HEK293 (cell line): ENCODE measurements around the gene CAVIN3.
A peak's percentile ranks its signal among the peaks of the same experiment; 100 is the strongest.

Source experiments
- CTCF ChIA-PET: fragments of 350-600 bp; formaldehyde crosslinking; extraction: SDS; loops from one replicate; lab custom pipeline; 2021; ENCODE audit warnings: antibody characterized with exemption; lab: Yijun Ruan, JAX
- POLR2A ChIA-PET: fragments of 300-600 bp; formaldehyde crosslinking; extraction: SDS; loops from one replicate; lab custom pipeline; 2020; ENCODE audit warnings: antibody characterized with exemption, inconsistent platforms; lab: Yijun Ruan, JAX
- H3K27ac ChIP-seq: fragments of 200-500 bp; sonication (Bioruptor generic); 2 replicates; pipeline ENCODE4 v1.5.1; 2014; ENCODE audit warnings: low read depth, low read length, control low read depth, inconsistent platforms; ENCODE audit errors: extremely low read depth
- H3K36me3 ChIP-seq, 2 experiments: fragments of 200-500 bp in 1 of 2; sonication (Bioruptor generic) in 1 of 2; 1 replicate in 1 of 2; 2 replicates in 1 of 2; pipeline ENCODE4 v1.5.1; 2014 to 2017; ENCODE audit warnings: inconsistent platforms in 2 of 2, low read length in 2 of 2; ENCODE audit not compliant: control insufficient read depth in 2 of 2, insufficient read depth in 1 of 2
- H3K4me1 ChIP-seq: fragments of 200-500 bp; sonication (Bioruptor generic); 2 replicates; pipeline ENCODE4 v1.5.1; 2014; ENCODE audit warnings: mild to moderate bottlenecking, low read length, inconsistent platforms; ENCODE audit not compliant: control insufficient read depth, insufficient read depth
- H3K4me3 ChIP-seq: 2 replicates; pipeline ENCODE4 v1.5.1; 2011; ENCODE audit warnings: low read depth, mild to moderate bottlenecking, control low read depth, low read length, moderate library complexity
- H3K9me3 ChIP-seq: fragments of 200-500 bp; sonication (Bioruptor generic); 2 replicates; pipeline ENCODE4 v1.5.1; 2014; ENCODE audit warnings: low read depth, low read length, inconsistent platforms; ENCODE audit not compliant: control insufficient read depth, insufficient read depth
- HOXD13 ChIP-seq: sonication (generic); formaldehyde crosslinking; IDR thresholded peaks from 2 replicates; pipeline ENCODE4 v1.8.0; 2022; ENCODE audit warnings: missing genetic modification reagents, borderline replicate concordance
- MEIS1 ChIP-seq: sonication (generic); formaldehyde crosslinking; IDR thresholded peaks from 2 replicates; pipeline ENCODE4 v1.8.1; 2022; ENCODE audit warnings: missing genetic modification reagents, mild to moderate bottlenecking, borderline replicate concordance
- SP2 ChIP-seq: fragments of 450-650 bp; formaldehyde crosslinking; IDR thresholded peaks from 2 replicates; pipeline ENCODE4 v1.5.1; 2016; ENCODE audit warnings: missing biosample characterization, missing genetic modification characterization
- ZBTB8A ChIP-seq: fragments of 450-650 bp; formaldehyde crosslinking; IDR thresholded peaks from 2 replicates; pipeline ENCODE4 v1.5.1; 2016; ENCODE audit warnings: missing biosample characterization, missing genetic modification characterization
- ZNF140 ChIP-seq: fragments of 450-650 bp; formaldehyde crosslinking; IDR thresholded peaks from 2 replicates; pipeline ENCODE4 v1.5.1; 2016; ENCODE audit warnings: missing biosample characterization, missing genetic modification characterization
- ZNF146 ChIP-seq: fragments of 450-650 bp; formaldehyde crosslinking; IDR thresholded peaks from 2 replicates; pipeline ENCODE4 v1.5.1; 2016; ENCODE audit warnings: missing biosample characterization, missing genetic modification characterization
- ZNF175 ChIP-seq: fragments of 450-650 bp; formaldehyde crosslinking; IDR thresholded peaks from 2 replicates; pipeline ENCODE4 v1.5.1; 2016; ENCODE audit warnings: missing biosample characterization, missing genetic modification characterization
- ZNF521 ChIP-seq: fragments of 450-650 bp; formaldehyde crosslinking; IDR thresholded peaks from 2 replicates; pipeline ENCODE4 v1.5.1; 2017; ENCODE audit warnings: missing biosample characterization, mild to moderate bottlenecking, missing genetic modification characterization
- ZNF596 ChIP-seq: fragments of 450-650 bp; IDR thresholded peaks from 2 replicates; pipeline ENCODE4 v1.5.0; 2018; ENCODE audit warnings: missing biosample characterization, mild to moderate bottlenecking, missing genetic modification characterization, moderate library complexity
- ZNF768 ChIP-seq: fragments of 450-650 bp; formaldehyde crosslinking; IDR thresholded peaks from 2 replicates; pipeline ENCODE4 v1.5.1; 2018; ENCODE audit warnings: missing biosample characterization, mild to moderate bottlenecking, missing genetic modification characterization
- ZNF785 ChIP-seq: fragments of 450-650 bp; formaldehyde crosslinking; IDR thresholded peaks from 2 replicates; pipeline ENCODE4 v1.5.1; 2016; ENCODE audit warnings: missing biosample characterization, missing genetic modification characterization
- ZSCAN30 ChIP-seq: fragments of 450-650 bp; IDR thresholded peaks from 2 replicates; pipeline ENCODE4 v1.5.1; 2018; ENCODE audit warnings: missing biosample characterization, mild to moderate bottlenecking, missing genetic modification characterization, moderate library complexity
- TF ChIP-seq, protein P1 (sequence below): fragments of 450-650 bp; formaldehyde crosslinking; IDR thresholded peaks from 2 replicates; pipeline ENCODE4 v1.5.1; 2016; ENCODE audit warnings: missing biosample characterization, missing genetic modification characterization
- TF ChIP-seq, protein P2 (sequence below): fragments of 450-650 bp; formaldehyde crosslinking; IDR thresholded peaks from 2 replicates; pipeline ENCODE4 v1.5.1; 2017; ENCODE audit warnings: missing biosample characterization, missing genetic modification characterization
- TF ChIP-seq, protein P3 (sequence below): fragments of 450-650 bp; formaldehyde crosslinking; IDR thresholded peaks from 2 replicates; pipeline ENCODE4 v1.5.1; 2016; ENCODE audit warnings: missing biosample characterization, missing genetic modification characterization

The CAVIN3 gene

DNA sequence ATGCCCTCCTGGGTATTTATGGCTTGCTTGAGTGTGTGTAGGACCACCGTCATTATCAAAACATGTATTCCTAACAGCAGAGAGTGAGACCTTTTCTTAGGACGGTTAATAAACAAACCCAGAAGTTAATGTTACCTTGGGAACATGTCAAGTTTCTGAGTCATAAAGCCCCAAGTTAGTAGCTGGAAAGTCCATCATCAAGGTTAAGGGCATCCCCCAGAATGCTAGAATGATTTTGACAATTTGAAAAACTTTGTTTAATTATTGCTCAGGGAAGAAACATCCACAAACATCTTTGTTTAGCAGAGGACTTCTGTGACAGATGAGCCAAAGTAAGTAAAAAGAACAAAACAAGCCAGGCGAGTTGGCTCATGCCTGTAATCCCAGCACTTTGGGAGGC lies 20.0 kb downstream of the CAVIN3 start (continued):
- no peak for TF ChIP-seq ZSCAN30 (tag by site-specific recombination)
- TF ChIP-seq ZNF596 (tag by site-specific recombination): no peak
- TF ChIP-seq HOXD13 (CRISPR knock-in tag): no peak
- TF ChIP-seq ZNF146 (tag by site-specific recombination): no peak

DNA sequence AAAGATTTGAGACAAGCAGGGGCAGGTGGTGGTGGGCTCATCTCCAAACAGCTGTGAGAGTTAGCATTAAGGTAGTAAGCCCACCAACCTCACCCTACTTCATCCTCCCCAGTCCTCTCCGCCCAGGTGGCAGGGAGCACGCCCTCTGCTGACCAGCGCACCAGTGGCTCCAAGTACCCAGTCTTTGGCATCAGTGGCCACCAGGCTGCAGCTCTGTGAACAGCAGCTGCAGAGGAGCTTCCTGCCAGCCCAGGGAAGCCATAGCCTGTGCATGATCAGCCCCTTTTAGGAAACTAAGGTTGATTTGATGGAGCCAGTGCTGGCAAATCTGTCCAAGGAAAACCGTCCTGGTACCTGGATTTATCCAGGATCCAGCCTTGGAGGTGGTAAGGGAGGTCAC lies 21.7 kb downstream of the CAVIN3 start:
- no peaks in the 10 kb centered on the region for H3K36me3 ChIP-seq
- POLR2A ChIA-PET: no interaction called here
- TF ChIP-seq, protein P1, sequence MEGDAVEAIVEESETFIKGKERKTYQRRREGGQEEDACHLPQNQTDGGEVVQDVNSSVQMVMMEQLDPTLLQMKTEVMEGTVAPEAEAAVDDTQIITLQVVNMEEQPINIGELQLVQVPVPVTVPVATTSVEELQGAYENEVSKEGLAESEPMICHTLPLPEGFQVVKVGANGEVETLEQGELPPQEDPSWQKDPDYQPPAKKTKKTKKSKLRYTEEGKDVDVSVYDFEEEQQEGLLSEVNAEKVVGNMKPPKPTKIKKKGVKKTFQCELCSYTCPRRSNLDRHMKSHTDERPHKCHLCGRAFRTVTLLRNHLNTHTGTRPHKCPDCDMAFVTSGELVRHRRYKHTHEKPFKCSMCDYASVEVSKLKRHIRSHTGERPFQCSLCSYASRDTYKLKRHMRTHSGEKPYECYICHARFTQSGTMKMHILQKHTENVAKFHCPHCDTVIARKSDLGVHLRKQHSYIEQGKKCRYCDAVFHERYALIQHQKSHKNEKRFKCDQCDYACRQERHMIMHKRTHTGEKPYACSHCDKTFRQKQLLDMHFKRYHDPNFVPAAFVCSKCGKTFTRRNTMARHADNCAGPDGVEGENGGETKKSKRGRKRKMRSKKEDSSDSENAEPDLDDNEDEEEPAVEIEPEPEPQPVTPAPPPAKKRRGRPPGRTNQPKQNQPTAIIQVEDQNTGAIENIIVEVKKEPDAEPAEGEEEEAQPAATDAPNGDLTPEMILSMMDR (tag by site-specific recombination): peak; percentile 48
- no peak for TF ChIP-seq ZNF175
- no peak overlapping the region for H3K4me3 ChIP-seq
- no peak overlapping the region for H3K27ac ChIP-seq
- H3K4me1 ChIP-seq: no peaks in the 10 kb centered on the region
- CTCF ChIA-PET: interaction anchor here (0.6 to 3.3 kb wide), 23 partner anchors 8 to 81 kb away, joined by 3 to 17 read pairs (median 5); partner anchors contain the start of gene CNGA4
- H3K9me3 ChIP-seq: no peaks in the 10 kb centered on the region

DNA sequence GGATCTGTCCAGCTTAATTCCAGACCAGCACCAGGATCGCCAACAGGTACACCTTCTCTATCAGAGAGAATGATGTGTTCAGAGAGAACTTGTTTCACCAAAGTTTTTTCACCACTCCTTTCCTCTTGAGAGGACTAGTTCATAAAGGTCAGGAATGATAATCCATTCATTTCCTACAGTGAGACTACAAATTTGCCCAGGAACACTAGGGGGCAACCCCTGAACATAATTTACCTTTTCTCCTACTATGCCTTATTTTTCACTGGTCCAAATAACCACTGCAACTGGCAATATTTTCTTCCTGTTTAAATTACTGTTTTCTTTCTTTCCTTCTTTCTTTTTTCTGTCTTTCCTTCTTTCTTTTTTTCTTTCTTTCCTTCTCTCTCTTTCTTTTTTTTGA lies 22.5 kb downstream of the CAVIN3 start:
- no peaks in the 10 kb centered on the region for H3K9me3 ChIP-seq
- H3K36me3 ChIP-seq: no peaks in the 10 kb centered on the region
- POLR2A ChIA-PET: no interaction called here
- H3K27ac ChIP-seq: no peak overlapping the region
- no peaks in the 10 kb centered on the region for H3K4me1 ChIP-seq
- H3K4me3 ChIP-seq: no peak overlapping the region
- TF ChIP-seq SP2: no peak
- no peak for TF ChIP-seq ZNF768
- TF ChIP-seq MEIS1 (CRISPR knock-in tag): no peak
- TF ChIP-seq, all 188 proteins: peak for 0
- CTCF ChIA-PET: interaction anchor here (0.7 to 3.3 kb wide), 18 partner anchors 9 to 81 kb away, joined by 3 to 17 read pairs (median 5); partner anchors contain the start of genes CCKBR and CNGA4

DNA sequence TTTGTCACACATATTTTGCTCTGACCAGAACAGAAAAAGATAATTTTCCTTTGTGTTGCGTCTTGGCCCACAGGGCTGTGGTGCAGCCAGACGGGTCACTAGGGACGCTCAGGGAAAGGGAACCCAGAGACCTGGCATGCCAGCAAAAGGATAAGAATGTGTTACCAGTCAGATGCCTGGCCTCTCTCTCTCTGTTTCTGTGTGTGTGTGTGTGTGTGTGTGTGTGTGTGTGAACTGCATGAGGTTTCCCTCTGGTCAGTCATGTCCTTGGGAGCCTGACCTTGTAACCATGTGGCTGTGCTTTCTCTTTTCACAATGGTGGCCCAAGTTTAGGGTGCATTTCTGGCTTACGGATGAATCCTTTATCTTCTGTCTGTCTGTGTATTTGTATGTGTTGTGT lies 35.3 kb downstream of the CAVIN3 start:
- Histone ChIP-seq H3K4me1 (no peaks in the 10 kb centered on the region), H3K9me3 (no peaks in the 10 kb centered on the region), H3K27ac (no peak overlapping the region), H3K36me3 (no peaks in the 10 kb centered on the region), H3K4me3 (no peak overlapping the region)
- ChIA-PET CTCF (interaction anchor here (0.6 to 1.3 kb wide), 4 partner anchors 26 to 258 kb away, joined by 3 read pairs; no protein-coding TSS in a partner anchor), POLR2A (no interaction called here)
- TF ChIP-seq, protein P2, sequence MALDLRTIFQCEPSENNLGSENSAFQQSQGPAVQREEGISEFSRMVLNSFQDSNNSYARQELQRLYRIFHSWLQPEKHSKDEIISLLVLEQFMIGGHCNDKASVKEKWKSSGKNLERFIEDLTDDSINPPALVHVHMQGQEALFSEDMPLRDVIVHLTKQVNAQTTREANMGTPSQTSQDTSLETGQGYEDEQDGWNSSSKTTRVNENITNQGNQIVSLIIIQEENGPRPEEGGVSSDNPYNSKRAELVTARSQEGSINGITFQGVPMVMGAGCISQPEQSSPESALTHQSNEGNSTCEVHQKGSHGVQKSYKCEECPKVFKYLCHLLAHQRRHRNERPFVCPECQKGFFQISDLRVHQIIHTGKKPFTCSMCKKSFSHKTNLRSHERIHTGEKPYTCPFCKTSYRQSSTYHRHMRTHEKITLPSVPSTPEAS (tag by site-specific recombination): 0 out of 2 replicates have a peak, but pooled peaks have one; percentile 12
- TF ChIP-seq ZNF785 (tag by site-specific recombination) (no peak), ZNF521 (no peak), ZBTB8A (tag by site-specific recombination) (no peak), ZNF140 (tag by site-specific recombination) (no peak)
- TF ChIP-seq, protein P3, sequence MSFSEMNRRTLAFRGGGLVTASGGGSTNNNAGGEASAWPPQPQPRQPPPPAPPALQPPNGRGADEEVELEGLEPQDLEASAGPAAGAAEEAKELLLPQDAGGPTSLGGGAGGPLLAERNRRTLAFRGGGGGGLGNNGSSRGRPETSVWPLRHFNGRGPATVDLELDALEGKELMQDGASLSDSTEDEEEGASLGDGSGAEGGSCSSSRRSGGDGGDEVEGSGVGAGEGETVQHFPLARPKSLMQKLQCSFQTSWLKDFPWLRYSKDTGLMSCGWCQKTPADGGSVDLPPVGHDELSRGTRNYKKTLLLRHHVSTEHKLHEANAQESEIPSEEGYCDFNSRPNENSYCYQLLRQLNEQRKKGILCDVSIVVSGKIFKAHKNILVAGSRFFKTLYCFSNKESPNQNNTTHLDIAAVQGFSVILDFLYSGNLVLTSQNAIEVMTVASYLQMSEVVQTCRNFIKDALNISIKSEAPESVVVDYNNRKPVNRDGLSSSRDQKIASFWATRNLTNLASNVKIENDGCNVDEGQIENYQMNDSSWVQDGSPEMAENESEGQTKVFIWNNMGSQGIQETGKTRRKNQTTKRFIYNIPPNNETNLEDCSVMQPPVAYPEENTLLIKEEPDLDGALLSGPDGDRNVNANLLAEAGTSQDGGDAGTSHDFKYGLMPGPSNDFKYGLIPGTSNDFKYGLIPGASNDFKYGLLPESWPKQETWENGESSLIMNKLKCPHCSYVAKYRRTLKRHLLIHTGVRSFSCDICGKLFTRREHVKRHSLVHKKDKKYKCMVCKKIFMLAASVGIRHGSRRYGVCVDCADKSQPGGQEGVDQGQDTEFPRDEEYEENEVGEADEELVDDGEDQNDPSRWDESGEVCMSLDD (tag by site-specific recombination): no peak
